Thyroid gland (tissue), 4 donors: ENCODE data around the gene SLC29A3. TPM values are rescaled to one million over a fixed set of nuclear protein-coding genes. Genes with fewer than 3 reads are reported as not detected.
A peak's percentile ranks its signal among the peaks of the same experiment; 100 is the strongest.

ENCODE experiments used
- DNase-seq, 2 donors: peaks; one replicate each; pipeline ENCODE4 v3.0.0-alpha.2; 2019
- H3K27ac ChIP-seq, 3 donors: fragments of 200-600 bp; sonication (generic); 1 replicate in 2 of 3; 2 replicates in 1 of 3; pipeline ENCODE4 v1.5.1; 2016 to 2019; ENCODE audit warnings: mild to moderate bottlenecking in 1 of 3, moderate library complexity in 1 of 3
- H3K27me3 ChIP-seq: fragments of 200-600 bp; sonication (generic); one replicate; pipeline ENCODE4 v1.5.1; 2019
- H3K36me3 ChIP-seq, 2 donors: fragments of 200-600 bp; sonication (generic); one replicate each; pipeline ENCODE4 v1.5.1; 2016 to 2019
- H3K4me1 ChIP-seq, 2 donors: fragments of 200-600 bp; sonication (generic); one replicate each; pipeline ENCODE4 v1.5.1; 2017 to 2019
- H3K4me3 ChIP-seq, 3 donors: fragments of 200-600 bp; sonication (generic); replicated peaks in 1 of 3; 1 replicate in 2 of 3; 2 replicates in 1 of 3; pipeline ENCODE4 v1.5.1; 2016; ENCODE audit warnings: mild to moderate bottlenecking in 1 of 3
- H3K9me3 ChIP-seq: fragments of 200-600 bp; sonication (generic); one replicate; pipeline ENCODE4 v1.5.1; 2017
- POLR2A ChIP-seq, 2 donors: fragments of 450-650 bp; IDR thresholded peaks; one replicate each; pipeline ENCODE4 v1.6.1; 2017; ENCODE audit warnings: antibody characterized with exemption in 2 of 2, mild to moderate bottlenecking in 2 of 2, moderate library complexity in 1 of 2
- WGBS, 2 donors: methylation state at CpG; one replicate each; pipeline ENCODE4 v1.1.5; 2017; 5-methylcytosine and 5-hydroxymethylcytosine counted together
- intact Hi-C: fragments of 100-400 bp; cut with DNase I; formaldehyde crosslinking; loops from one replicate; pipeline ENCODE4 v1.15.1; 2023
- total RNA-seq, 4 donors: library from RNA; depleted of rRNA; stranded (reverse); fragments of >200 nt; gene quantifications; one replicate each; pipeline ENCODE4 v1.2.3, GENCODE V29; 2016
- TF ChIP-seq, protein P1 (sequence below), 6 experiments: fragments of 200-600 bp in 3 of 6; fragments of 450-650 bp in 3 of 6; sonication (generic) in 3 of 6; IDR thresholded peaks; one replicate each; pipeline ENCODE4 v1.5.1; 2016 to 2019; ENCODE audit warnings: antibody characterized with exemption in 6 of 6, mild to moderate bottlenecking in 2 of 6, inconsistent platforms in 1 of 6, moderate library complexity in 1 of 6

The SLC29A3 gene
- total RNA-seq, 4 donors from 2014 or later, result 5.1 to 8.2 (median 6.7) TPM

DNA sequence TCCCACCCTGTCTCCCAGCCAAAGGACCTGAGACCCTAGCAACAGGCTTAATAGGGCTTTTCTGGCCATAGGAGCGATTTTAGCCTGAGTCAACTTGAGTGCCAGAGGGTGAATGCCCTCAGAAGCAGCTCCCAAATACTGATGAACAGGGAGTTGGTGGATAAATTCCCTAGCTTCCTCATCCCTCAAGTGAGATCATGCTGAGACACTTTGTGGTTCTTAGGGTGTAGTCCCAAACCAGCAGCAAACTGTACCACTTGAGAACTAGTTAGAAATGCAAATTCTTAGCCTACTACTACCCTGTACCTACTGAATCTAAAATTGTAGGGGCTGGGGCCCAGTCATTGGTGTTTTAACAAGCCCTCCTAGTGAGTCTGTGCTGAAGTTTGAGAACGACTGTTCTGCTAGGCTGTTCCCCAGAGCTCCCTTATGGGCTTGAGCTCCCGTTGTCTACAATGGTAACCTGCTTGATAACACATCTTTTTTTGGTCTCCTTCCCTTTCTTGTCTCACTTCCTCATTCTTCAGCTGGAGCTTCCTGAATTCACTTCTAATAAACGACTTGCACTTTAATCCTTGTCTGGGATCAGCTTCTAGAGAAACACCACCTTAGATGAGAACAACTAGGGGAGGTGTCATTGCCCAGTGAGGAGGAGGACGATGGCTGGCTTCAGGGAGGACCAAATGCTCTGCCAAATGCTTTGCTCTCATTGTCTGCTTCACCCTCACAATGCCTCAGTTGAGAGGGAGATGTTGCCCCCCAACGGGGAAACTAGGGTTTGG, 59.5 kb downstream of the SLC29A3 start:
- Histone ChIP-seq H3K9me3 (no peaks in the 10 kb centered on the region), H3K4me1 (peaks cover 20 to 28% of the 10 kb centered on the region in 2 donors), H3K4me3 (no peak overlapping the region), H3K27me3 (no peaks in the 10 kb centered on the region), H3K27ac (peak overlapping the region; percentile 46 to 88 (median 51)), H3K36me3 (no peaks in the 10 kb centered on the region)
- TF ChIP-seq, protein P1, sequence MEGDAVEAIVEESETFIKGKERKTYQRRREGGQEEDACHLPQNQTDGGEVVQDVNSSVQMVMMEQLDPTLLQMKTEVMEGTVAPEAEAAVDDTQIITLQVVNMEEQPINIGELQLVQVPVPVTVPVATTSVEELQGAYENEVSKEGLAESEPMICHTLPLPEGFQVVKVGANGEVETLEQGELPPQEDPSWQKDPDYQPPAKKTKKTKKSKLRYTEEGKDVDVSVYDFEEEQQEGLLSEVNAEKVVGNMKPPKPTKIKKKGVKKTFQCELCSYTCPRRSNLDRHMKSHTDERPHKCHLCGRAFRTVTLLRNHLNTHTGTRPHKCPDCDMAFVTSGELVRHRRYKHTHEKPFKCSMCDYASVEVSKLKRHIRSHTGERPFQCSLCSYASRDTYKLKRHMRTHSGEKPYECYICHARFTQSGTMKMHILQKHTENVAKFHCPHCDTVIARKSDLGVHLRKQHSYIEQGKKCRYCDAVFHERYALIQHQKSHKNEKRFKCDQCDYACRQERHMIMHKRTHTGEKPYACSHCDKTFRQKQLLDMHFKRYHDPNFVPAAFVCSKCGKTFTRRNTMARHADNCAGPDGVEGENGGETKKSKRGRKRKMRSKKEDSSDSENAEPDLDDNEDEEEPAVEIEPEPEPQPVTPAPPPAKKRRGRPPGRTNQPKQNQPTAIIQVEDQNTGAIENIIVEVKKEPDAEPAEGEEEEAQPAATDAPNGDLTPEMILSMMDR (IDR thresholded peaks at IDR 0.05), result no peak
- TF ChIP-seq POLR2A (IDR thresholded peaks at IDR 0.05), result no peak
- DNase-seq, result no peak
- intact Hi-C loops, result no loop called here
- WGBS, 2 donors, result 52 to 69% methylated on average over 6 of the region's 6 CpGs

DNA sequence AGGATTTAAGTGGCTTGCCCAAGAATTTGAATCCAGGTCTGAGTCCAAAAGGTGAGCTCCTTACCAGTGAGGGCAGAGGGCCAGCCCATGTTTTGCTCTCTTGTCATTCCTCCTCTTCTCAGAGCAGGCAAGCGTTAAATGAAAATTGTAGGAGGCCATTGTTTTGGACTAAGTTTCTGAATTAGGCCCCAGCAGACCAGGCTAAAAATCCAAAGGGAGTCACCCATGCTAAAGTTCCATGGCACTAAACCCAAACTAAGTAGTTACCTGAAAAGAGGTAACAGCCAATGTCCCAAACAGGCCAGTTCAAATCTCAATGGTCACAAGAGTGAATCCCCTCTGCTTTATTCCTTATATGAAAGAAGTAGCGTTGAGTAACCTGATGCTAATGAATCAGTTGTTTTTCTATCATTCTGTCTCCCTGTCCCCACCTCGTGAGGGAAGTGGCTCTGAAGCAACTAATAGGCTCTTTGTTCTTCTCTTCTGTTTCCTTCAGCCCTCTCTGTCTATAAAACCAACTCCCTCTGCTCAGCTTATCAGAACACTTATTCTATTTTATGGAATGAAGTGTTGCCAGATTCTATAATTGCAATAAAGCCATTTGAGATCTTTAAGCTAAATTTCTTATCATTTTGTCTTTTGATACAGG, 60.2 kb downstream of the SLC29A3 start:
- Histone ChIP-seq H3K9me3 (no peaks in the 10 kb centered on the region), H3K27ac (peak overlapping the region; percentile 46 to 57 (median 51)), H3K4me3 (no peak overlapping the region), H3K27me3 (no peaks in the 10 kb centered on the region), H3K4me1 (peaks cover 20 to 28% of the 10 kb centered on the region in 2 donors), H3K36me3 (no peaks in the 10 kb centered on the region)
- peak; percentile 69 for DNase-seq
- 40 to 48% methylated on average over 3 of the region's 3 CpGs for WGBS, 2 donors
- TF ChIP-seq, protein P1 (IDR thresholded peaks at IDR 0.05), result no peak
- no peak for TF ChIP-seq POLR2A (IDR thresholded peaks at IDR 0.05)
- intact Hi-C loops, result no loop called here

DNA sequence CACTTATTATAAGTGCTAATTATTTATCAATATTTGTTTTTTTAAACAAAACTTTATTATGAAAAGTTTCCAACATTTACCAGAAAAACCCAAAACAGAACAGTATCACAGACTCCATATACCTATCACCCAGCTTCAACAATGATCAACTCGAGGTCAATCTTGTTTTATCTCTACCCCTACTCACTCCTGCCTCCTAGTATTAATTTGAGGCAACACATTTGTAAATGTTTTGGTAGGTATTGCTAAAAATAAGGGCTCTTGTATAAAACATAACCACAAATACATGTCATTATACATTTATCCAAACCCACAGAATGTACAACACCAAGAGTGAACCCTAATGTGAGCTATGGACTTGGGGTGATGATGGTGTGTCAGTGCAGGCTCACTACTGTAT, 61.8 kb downstream of the SLC29A3 start:
- TF ChIP-seq, protein P1 (IDR thresholded peaks at IDR 0.05), result no peak
- TF ChIP-seq POLR2A (IDR thresholded peaks at IDR 0.05), result no peak
- Histone ChIP-seq H3K4me1 (peaks cover 20 to 28% of the 10 kb centered on the region in 2 donors), H3K36me3 (no peaks in the 10 kb centered on the region), H3K4me3 (no peak overlapping the region), H3K9me3 (no peaks in the 10 kb centered on the region), H3K27ac (no peak overlapping the region), H3K27me3 (no peaks in the 10 kb centered on the region)
- intact Hi-C loops, result loop anchor here (5.0 kb wide), 2 partner anchors 191 to 326 kb away; no protein-coding TSS in a partner anchor
- WGBS, 2 donors, result 44 to 49% methylated on average over 1 of the region's 1 CpG
- DNase-seq, result no peak

DNA sequence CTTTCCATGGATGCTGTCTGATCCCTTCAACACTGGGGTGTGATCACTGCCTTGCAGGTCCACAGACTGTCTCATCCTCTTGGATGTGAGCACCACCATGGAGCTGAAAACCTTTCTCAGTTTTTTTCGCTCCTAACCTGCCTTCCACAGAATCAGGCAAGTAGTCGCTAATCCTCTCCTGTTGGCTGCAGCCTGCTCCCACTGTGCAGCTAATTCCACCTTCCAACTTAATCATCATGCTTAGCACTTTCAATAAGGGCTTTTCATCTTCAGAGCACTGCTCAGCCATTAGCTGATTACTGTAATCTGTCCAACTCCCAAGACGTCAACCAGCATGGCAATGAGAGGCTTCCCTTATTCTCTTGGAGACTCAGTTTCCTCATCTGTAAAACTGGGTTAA, 62.6 kb downstream of the SLC29A3 start:
- no peak for DNase-seq
- Histone ChIP-seq H3K36me3 (no peaks in the 10 kb centered on the region), H3K27me3 (no peaks in the 10 kb centered on the region), H3K27ac (no peak overlapping the region), H3K9me3 (no peaks in the 10 kb centered on the region), H3K4me1 (peaks cover 18 to 27% of the 10 kb centered on the region in 2 donors), H3K4me3 (no peak overlapping the region)
- intact Hi-C loops, result loop anchor here (5.0 kb wide), 2 partner anchors 191 to 326 kb away; no protein-coding TSS in a partner anchor
- WGBS, 2 donors, result 90 to 98% methylated on average over 3 of the region's 3 CpGs
- TF ChIP-seq POLR2A (IDR thresholded peaks at IDR 0.05), result no peak
- TF ChIP-seq, protein P1 (IDR thresholded peaks at IDR 0.05), result no peak

DNA sequence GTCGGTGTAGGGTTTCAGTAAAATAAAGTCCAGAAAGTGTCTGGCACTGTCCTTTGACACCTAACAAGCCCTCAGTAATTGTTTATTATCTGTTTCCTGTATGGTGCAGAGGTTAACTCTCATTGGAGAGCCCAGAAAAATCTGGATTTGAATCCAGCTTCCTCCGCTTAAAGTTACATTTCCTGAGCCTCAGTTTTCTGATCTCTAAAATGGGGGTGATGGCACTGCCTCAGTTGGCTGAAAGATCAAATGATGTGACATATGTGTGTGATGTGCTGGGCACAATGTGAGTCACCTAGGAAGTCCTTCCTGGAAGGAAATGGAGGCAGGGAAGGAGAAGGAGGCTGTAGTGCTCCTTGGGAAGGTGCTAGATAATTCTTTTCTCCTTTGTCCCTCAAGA, 63.0 kb downstream of the SLC29A3 start:
- intact Hi-C loops, result loop anchor here (5.0 kb wide), 2 partner anchors 190 to 325 kb away; no protein-coding TSS in a partner anchor
- H3K36me3 ChIP-seq, result no peaks in the 10 kb centered on the region
- H3K9me3 ChIP-seq, result no peaks in the 10 kb centered on the region
- no peak overlapping the region for H3K4me3 ChIP-seq
- H3K4me1 ChIP-seq, result peaks cover 14 to 23% of the 10 kb centered on the region in 2 donors
- no peak overlapping the region for H3K27ac ChIP-seq
- TF ChIP-seq, protein P1 (IDR thresholded peaks at IDR 0.05), result no peak
- no peak for TF ChIP-seq POLR2A (IDR thresholded peaks at IDR 0.05)
- no peak for DNase-seq
- no peaks in the 10 kb centered on the region for H3K27me3 ChIP-seq
- WGBS, 2 donors, result 93 to 96% methylated on average over 2 of the region's 2 CpGs
